Stimulated activated CD4-positive, alpha-beta T cell treated with anti-CD3 and anti-CD28 coated beads, Interleukin-15, amount 100 ng/mL, for 48 hours (primary cell): ENCODE measurements around the gene PCCA.
"Not testable (repeated sequence)": the region's sequence is repeated elsewhere in the genome, so short reads cannot be mapped to it uniquely, and the experiment has no call there.

Experiments used
- DNase-seq, 2 donors: peaks; one replicate each; pipeline ENCODE4 v3.0.0-alpha.2; 2020; ENCODE audit warnings: low read depth in 2 of 2

The PCCA gene

GRCh38 chr13:100088644-100089464 is at the start of gene PCCA:
Gene PCCA, plus strand, starts transcription at chr13:100089093. Its CDS starts 28 bp downstream, at chr13:100089121.
- peak; percentile 60 to 74 for DNase-seq

- no peak for DNase-seq
These were observed 49.2 kb upstream of the PCCA start for GRCh38 chr13:100039740-100040139.

- DNase-seq = no peak
These were observed 48.7 kb upstream of the PCCA start for GRCh38 chr13:100040196-100040595.

- DNase-seq = no peak
These were observed 44.0 kb upstream of the PCCA start for GRCh38 chr13:100044936-100045335.

GRCh38 chr13:100045355-100045754 is 43.5 kb upstream of the PCCA start:
- no peak for DNase-seq

GRCh38 chr13:100051070-100051469 is 37.8 kb upstream of the PCCA start:
- DNase-seq = no peak

- DNase-seq = no peak
These were observed 29.1 kb upstream of the PCCA start for GRCh38 chr13:100059827-100060226.

GRCh38 chr13:100063333-100063732 is 25.6 kb upstream of the PCCA start:
- DNase-seq = no peak

- DNase-seq = no peak
These were observed 25.0 kb upstream of the PCCA start for GRCh38 chr13:100063906-100064305.

- DNase-seq = no peak
These were observed 20.6 kb upstream of the PCCA start for GRCh38 chr13:100068133-100068931.

GRCh38 chr13:100069278-100069677 is 19.6 kb upstream of the PCCA start:
- no peak for DNase-seq

GRCh38 chr13:100075700-100076587 is 12.9 kb upstream of the PCCA start:
- no peak for DNase-seq

- not testable (repeated sequence) for DNase-seq
These were observed 9.9 kb upstream of the PCCA start for GRCh38 chr13:100079003-100079402.

- not testable (repeated sequence) for DNase-seq
These were observed 5.5 kb upstream of the PCCA start for GRCh38 chr13:100083401-100083800.

GRCh38 chr13:100088273-100088643 is 635 bp upstream of the PCCA start:
- DNase-seq = no peak

GRCh38 chr13:100089465-100090032 is 656 bp downstream of the PCCA start:
- DNase-seq = no peak

GRCh38 chr13:100090861-100091260 is 2.0 kb downstream of the PCCA start:
- DNase-seq = no peak

- no peak for DNase-seq
These were observed 2.5 kb downstream of the PCCA start for GRCh38 chr13:100091391-100091790.

- not testable (repeated sequence) for DNase-seq
These were observed 3.4 kb downstream of the PCCA start for GRCh38 chr13:100092273-100092672.

- DNase-seq = no peak
These were observed 6.6 kb downstream of the PCCA start for GRCh38 chr13:100095498-100095897.

GRCh38 chr13:100096526-100096925 is 7.6 kb downstream of the PCCA start:
- DNase-seq = no peak

- no peak for DNase-seq
These were observed 8.9 kb downstream of the PCCA start for GRCh38 chr13:100097821-100098220.
